Adipocyte (in vitro differentiated cells): Measurements from ENCODE around the gene CETN2.
A peak's percentile ranks its signal among the peaks of the same experiment; 100 is the strongest.

Experiments used
- DNase-seq: peaks from one replicate; pipeline ENCODE4 v3.0.0-alpha.2; 2015; ENCODE audit warnings: low read depth
- H3K27me3 ChIP-seq: replicated peaks from 2 replicates; pipeline ENCODE4 v1.7.0; 2013; ENCODE audit warnings: mild to moderate bottlenecking, low read length, moderate library complexity; ENCODE audit not compliant: control insufficient read depth, insufficient read depth
- H3K36me3 ChIP-seq: 2 replicates; pipeline ENCODE4 v1.7.0; 2013; ENCODE audit warnings: low read length, mild to moderate bottlenecking, moderate library complexity; ENCODE audit not compliant: control insufficient read depth, insufficient read depth, severe bottlenecking
- H3K4me1 ChIP-seq: 2 replicates; pipeline ENCODE4 v1.7.0; 2013; ENCODE audit warnings: mild to moderate bottlenecking, low read length, moderate library complexity; ENCODE audit not compliant: control insufficient read depth, insufficient read depth
- H3K4me3 ChIP-seq: 2 replicates; pipeline ENCODE4 v1.7.0; 2013; ENCODE audit warnings: mild to moderate bottlenecking, low read length, moderate library complexity
- H3K9ac ChIP-seq: 2 replicates; pipeline ENCODE4 v1.7.0; 2013; ENCODE audit warnings: mild to moderate bottlenecking, low read length, moderate library complexity
- H3K9me3 ChIP-seq: 2 replicates; pipeline ENCODE4 v1.7.0; 2013; ENCODE audit warnings: mild to moderate bottlenecking, low read length, moderate library complexity; ENCODE audit not compliant: control insufficient read depth

CETN2 gene

DNA sequence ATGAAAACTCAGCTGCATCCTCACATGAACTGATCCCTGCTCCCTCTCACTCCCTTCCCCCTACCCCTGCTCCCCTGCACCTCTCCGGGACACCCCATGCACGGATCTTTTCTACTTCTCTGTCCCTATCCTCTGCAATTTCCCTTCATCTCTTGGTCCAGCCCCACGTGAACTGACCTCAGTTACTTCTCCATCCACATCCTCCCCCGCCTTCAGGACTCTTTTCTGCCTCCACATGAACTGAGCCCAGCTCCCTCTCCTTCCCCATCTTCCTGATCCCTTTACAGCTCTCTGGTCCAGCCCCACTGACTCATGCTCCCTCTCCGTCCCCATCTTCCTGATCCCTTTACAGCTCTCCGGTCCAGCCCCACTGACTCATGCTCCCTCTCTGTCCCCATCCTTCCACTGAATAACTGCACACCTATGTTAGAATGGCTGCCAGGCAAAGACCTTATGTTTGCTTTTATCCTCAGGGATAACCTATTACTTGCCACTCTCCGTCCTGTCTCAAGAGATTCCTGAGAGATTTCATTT is 5.6 kb downstream of the CETN2 start:
- Histone ChIP-seq H3K4me1 (peaks cover 3% of the 10 kb centered on the region), H3K4me3 (no peak overlapping the region), H3K9me3 (no peaks in the 10 kb centered on the region), H3K27me3 (peaks cover 16% of the 10 kb centered on the region), H3K36me3 (peaks cover 18% of the 10 kb centered on the region), H3K9ac (no peak overlapping the region)
- no peak for DNase-seq

DNA sequence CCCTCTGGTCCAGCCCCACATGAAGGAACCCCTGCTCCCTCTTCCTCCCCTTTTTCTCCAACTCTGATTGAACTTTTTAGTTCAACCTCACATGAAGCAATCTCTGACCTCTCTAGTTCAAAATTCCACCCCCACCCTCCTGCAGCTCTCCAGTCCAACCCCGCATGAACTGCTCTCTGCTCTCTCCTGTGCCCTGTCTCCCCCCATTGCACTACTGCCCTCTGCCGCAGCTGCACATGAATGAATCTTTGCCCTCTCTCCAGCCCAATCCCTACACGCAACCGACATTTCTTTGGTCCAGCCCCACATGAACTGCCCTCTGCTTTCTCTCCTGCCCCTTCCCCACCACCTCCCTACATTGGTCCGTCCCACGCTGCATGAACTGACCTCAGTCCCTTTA is 6.9 kb downstream of the CETN2 start:
- no peak for DNase-seq

DNA sequence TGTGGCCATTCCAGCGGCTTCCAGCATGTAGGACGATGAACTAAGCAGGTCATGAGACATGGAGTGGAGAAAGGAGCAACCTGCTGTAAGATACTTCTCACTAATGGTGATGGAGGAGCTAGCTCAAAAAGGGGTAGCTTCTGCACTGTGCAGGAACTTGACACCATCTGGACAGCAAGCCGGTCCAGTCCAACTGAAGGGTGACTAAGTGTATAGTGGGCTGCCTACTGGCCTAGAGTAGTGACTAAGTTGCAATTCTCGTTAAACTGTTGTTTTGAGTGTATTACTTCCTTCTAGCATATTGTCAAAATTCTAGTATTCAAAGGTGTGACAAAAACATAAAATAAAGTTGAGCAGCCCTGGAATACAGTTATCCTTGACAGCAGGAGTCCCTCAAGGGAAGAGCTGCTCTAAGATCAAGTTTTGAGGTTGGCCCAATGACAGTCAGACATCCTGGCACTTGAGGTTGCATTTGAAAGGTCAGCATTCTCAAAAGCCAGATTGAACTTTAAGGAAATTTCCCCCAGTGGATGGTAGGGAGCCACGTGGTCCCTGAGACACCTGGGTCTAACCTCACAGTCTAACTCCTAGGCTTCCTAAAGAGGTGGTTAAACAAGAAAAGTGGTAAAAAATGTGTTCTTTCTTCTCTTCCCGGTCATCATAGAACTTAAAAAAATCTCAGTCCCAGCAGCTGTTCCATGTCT is 8.0 kb downstream of the CETN2 start:
- no peak overlapping the region for H3K4me3 ChIP-seq
- H3K9ac ChIP-seq = no peak overlapping the region
- no peaks in the 10 kb centered on the region for H3K4me1 ChIP-seq
- peaks cover 6% of the 10 kb centered on the region for H3K36me3 ChIP-seq
- peaks cover 20% of the 10 kb centered on the region for H3K27me3 ChIP-seq
- H3K9me3 ChIP-seq = no peaks in the 10 kb centered on the region
- DNase-seq = no peak

More for the DNA sequence above, 6.9 kb downstream of the CETN2 start:
- Histone ChIP-seq H3K36me3 (peaks cover 16% of the 10 kb centered on the region), H3K9me3 (no peaks in the 10 kb centered on the region), H3K9ac (no peak overlapping the region), H3K4me3 (no peak overlapping the region), H3K4me1 (no peaks in the 10 kb centered on the region), H3K27me3 (peaks cover 20% of the 10 kb centered on the region)

DNA sequence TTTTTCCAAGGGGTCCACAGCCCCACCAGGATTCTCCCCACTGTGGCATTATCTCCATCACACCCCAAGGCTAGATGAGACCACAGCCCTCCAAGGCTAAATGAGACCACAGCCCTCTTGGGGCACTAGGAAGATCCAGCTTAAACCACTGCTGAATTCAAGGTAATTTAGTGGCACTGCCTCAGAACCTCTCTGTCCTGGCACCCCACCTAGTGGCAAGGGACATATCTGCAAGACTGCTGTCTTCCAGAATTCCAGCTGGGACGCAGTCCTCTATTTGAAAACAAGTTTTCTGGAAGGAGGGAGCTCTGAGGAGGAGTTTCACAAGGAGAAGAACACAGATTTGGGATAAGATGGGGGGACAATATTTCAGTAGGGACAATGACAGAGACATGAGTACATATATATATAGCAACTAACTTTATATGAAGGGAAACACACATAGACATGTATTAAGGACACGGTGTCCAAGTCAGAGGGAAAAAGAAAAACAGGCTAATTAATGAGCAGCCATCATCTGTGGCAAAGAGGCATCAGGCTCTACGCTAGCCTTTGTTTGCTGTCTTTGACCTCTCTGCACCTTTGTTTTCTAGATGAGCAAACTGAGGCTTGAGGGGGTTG is 9.3 kb downstream of the CETN2 start:
- Histone ChIP-seq H3K9ac (no peak overlapping the region), H3K27me3 (peaks cover 16% of the 10 kb centered on the region), H3K4me3 (no peak overlapping the region), H3K9me3 (no peaks in the 10 kb centered on the region), H3K4me1 (no peaks in the 10 kb centered on the region), H3K36me3 (no peaks in the 10 kb centered on the region)
- DNase-seq = peak; percentile 43

DNA sequence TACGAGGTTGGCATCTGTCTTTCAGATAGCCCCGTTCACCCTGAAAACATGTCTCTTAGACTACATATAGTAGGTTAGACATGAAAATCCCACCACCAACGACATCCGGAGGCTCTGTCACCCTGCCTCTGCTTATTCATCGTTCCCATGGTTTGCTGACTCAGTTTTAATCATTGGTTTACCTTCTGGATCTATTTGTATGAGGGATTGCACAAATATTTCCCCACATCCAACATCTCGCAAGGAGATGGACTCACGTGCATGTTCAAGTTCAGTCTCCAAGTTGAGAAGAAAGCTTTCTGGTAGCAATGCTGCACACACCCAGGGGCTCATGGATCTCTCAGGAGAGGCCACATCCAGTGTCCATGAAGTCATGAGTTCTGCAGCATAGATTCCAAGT is 10.8 kb downstream of the CETN2 start:
- no peak overlapping the region for H3K4me3 ChIP-seq
- no peak overlapping the region for H3K9ac ChIP-seq
- no peaks in the 10 kb centered on the region for H3K9me3 ChIP-seq
- no peaks in the 10 kb centered on the region for H3K36me3 ChIP-seq
- DNase-seq = peak; percentile 7
- H3K27me3 ChIP-seq = peaks cover 17% of the 10 kb centered on the region
- no peaks in the 10 kb centered on the region for H3K4me1 ChIP-seq

DNA sequence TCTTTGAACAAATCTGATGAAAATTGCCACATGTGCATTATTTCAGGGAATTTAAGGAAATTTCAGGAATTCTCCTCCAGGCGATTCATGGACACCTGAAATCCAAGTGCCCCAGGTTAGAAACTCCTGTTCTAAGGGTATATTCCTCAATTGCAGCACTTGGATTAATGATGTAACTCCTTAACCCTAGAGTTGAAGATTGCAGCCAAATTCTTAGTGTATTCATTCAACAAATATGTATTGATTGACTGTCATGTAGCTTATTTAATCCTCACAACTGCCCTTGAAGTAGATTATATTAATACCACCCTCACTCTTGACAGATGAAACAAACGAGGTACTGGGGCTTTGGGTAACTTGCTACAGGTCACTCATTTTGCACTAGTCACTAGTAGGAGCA is 11.3 kb downstream of the CETN2 start:
- H3K9ac ChIP-seq = no peak overlapping the region
- peak; percentile 23 for DNase-seq
- no peaks in the 10 kb centered on the region for H3K36me3 ChIP-seq
- peaks cover 13% of the 10 kb centered on the region for H3K27me3 ChIP-seq
- no peak overlapping the region for H3K4me3 ChIP-seq
- H3K9me3 ChIP-seq = no peaks in the 10 kb centered on the region
- no peaks in the 10 kb centered on the region for H3K4me1 ChIP-seq

DNA sequence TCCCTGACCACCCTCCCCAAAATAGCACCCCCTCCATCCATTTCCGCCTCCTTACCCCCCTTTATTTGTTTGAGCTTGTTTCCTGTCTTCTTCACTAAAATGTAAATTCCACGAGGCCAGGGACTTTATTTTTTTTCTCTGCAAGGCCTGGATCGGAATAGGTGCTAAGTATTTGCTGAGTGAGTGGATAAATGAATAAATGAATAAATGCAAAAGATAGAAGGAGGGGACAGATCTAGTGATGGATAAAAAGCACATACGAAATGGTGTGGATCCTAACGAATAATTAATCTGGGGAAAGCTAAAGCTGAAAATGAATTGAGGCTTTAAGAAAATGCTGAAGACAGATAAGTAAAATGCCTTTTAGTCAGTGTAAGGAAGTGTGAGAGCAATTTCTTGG is 12.2 kb downstream of the CETN2 start:
- Histone ChIP-seq H3K4me1 (no peaks in the 10 kb centered on the region), H3K4me3 (no peak overlapping the region), H3K9ac (no peak overlapping the region), H3K9me3 (no peaks in the 10 kb centered on the region), H3K27me3 (peaks cover 12% of the 10 kb centered on the region), H3K36me3 (no peaks in the 10 kb centered on the region)
- no peak for DNase-seq

DNA sequence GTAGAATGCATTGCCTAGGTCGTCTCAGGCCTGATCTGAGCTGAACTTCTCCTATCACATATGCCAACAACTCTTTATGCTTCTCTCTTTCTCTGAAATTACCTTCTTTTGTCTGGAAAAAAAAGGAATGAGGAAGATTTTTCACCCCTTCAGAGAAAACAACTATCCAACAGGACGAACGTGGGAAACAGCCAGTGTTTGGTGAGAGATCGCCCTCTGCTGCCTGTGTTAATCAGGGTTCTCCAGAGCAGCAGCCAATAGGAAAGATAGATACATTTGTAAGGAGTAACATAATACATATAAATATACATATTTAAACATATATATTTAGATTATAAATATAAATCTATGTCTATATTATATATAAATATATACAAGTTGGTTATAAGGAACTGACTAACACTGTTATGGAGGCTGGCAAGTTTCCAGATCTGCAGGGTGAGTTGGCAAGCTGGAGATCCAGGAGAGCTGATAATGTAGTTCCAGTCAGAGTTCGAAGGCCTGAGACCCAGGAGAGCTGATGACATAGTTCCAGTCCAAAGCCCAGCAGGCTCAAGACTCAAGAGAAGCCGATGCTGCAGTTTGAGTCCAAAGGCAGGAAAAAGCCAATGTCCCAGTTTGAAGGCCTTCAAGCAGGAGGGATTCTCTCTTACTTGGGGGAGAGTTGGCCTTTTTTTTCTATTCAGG is 13.3 kb downstream of the CETN2 start:
- Histone ChIP-seq H3K9me3 (no peaks in the 10 kb centered on the region), H3K4me1 (no peaks in the 10 kb centered on the region), H3K4me3 (no peak overlapping the region), H3K27me3 (peaks cover 19% of the 10 kb centered on the region), H3K36me3 (no peaks in the 10 kb centered on the region), H3K9ac (no peak overlapping the region)
- DNase-seq = peak; percentile 59

DNA sequence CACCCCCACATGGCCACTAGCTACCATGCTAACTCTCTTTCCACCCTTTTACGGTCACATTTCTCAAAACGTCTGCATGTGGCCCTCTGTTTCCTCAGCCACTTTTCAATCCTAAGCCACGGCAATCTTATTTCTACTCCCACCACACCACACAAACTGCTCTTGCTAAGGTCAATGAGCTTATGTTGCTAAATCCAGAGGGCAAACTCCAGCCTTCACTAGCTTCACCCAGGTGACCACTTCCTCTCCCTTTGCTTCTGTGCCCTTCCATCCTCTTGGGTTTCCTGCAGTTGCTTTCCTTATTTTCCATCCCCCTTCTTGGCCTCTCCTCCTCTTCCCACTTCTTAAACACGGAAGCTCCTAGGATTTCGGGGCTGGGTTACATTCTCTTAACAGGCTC is 16.5 kb downstream of the CETN2 start:
- Histone ChIP-seq H3K36me3 (no peaks in the 10 kb centered on the region), H3K4me1 (no peaks in the 10 kb centered on the region), H3K9ac (no peak overlapping the region), H3K27me3 (peaks cover 49% of the 10 kb centered on the region), H3K9me3 (no peaks in the 10 kb centered on the region), H3K4me3 (no peak overlapping the region)
- no peak for DNase-seq

DNA sequence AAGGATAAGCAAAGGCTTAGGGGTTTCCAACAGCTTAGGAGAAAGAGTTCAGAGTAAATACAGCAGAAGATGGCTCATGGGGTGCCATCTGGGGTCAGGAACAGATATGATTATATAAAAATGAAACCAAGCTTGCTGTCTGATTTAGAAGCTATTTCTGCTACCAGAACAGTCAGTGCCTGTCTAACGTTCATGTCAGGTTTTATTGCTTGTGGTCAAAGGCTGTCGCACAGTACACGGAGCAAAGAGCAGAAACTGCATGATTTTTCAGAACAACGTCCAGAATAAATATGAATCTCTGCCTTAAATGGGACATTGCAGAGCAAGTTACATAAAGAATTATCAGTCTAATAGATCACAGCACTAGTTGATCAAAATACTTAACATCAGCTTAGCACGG is 17.4 kb downstream of the CETN2 start:
- H3K36me3 ChIP-seq = no peaks in the 10 kb centered on the region
- H3K9me3 ChIP-seq = no peaks in the 10 kb centered on the region
- peaks cover 50% of the 10 kb centered on the region for H3K27me3 ChIP-seq
- H3K4me3 ChIP-seq = no peak overlapping the region
- H3K9ac ChIP-seq = no peak overlapping the region
- H3K4me1 ChIP-seq = no peaks in the 10 kb centered on the region
- DNase-seq = no peak

DNA sequence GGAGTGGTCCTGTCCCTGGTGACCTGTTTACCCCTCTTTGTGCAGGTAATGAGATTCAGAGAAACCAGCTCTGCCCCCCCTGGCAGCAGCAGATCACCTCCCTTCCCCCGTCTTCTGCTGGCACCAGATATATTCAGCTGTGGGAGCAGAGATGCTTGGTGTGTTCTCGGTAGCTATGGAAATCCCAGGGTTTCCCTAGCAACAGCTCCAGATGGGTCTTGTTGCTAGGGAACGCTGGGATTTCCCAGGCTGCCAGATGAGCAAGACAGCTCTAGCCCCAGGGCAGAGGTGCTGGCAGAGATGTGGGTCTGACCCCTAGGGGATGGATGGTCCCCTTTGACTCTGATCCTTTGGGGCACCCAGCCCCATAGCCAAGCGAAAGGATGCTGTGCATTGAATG is 20.2 kb downstream of the CETN2 start:
- no peak overlapping the region for H3K9ac ChIP-seq
- H3K4me3 ChIP-seq = no peak overlapping the region
- no peak for DNase-seq
- H3K9me3 ChIP-seq = no peaks in the 10 kb centered on the region
- H3K36me3 ChIP-seq = no peaks in the 10 kb centered on the region
- H3K27me3 ChIP-seq = peaks cover 64% of the 10 kb centered on the region
- no peaks in the 10 kb centered on the region for H3K4me1 ChIP-seq
